ENCODE measurements around the gene PKNOX2. TPM values are rescaled to one million over a fixed set of nuclear protein-coding genes. Genes with fewer than 3 reads are reported as not detected.

The PKNOX2 gene
- total RNA-seq, 4 donors from 2014 or later = 0.40 to 5.9 (median 1.1) TPM; not detected in 1

GRCh38 chr11:125338886-125339811 lies 174.6 kb downstream of the PKNOX2 start:
- Histone ChIP-seq H3K36me3 (no peaks in the 10 kb centered on the region), H3K27me3 (no peaks in the 10 kb centered on the region), H3K4me3 (no peak overlapping the region), H3K4me1 (peaks cover 0 to 8% (median 0%) of the 10 kb centered on the region in 3 donors), H3K27ac (peak overlapping the region in 2 of 4 donors; percentile 26 to 49), H3K9me3 (no peaks in the 10 kb centered on the region)
- DNase-seq = no peak
- TF ChIP-seq, protein P1, sequence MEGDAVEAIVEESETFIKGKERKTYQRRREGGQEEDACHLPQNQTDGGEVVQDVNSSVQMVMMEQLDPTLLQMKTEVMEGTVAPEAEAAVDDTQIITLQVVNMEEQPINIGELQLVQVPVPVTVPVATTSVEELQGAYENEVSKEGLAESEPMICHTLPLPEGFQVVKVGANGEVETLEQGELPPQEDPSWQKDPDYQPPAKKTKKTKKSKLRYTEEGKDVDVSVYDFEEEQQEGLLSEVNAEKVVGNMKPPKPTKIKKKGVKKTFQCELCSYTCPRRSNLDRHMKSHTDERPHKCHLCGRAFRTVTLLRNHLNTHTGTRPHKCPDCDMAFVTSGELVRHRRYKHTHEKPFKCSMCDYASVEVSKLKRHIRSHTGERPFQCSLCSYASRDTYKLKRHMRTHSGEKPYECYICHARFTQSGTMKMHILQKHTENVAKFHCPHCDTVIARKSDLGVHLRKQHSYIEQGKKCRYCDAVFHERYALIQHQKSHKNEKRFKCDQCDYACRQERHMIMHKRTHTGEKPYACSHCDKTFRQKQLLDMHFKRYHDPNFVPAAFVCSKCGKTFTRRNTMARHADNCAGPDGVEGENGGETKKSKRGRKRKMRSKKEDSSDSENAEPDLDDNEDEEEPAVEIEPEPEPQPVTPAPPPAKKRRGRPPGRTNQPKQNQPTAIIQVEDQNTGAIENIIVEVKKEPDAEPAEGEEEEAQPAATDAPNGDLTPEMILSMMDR (IDR thresholded peaks at IDR 0.05) = no peak
- no peak for TF ChIP-seq POLR2A (IDR thresholded peaks at IDR 0.05)
- WGBS, 2 donors = 73 to 80% methylated on average over 12 to 14 of the region's 17 CpGs
- intact Hi-C loops (cut with DNase I) = no loop called here

- WGBS, 2 donors = 83 to 94% methylated on average over 11 to 12 of the region's 13 CpGs
- Histone ChIP-seq H3K4me1 (peaks cover 0 to 22% (median 5%) of the 10 kb centered on the region in 3 donors), H3K36me3 (no peaks in the 10 kb centered on the region), H3K9me3 (no peaks in the 10 kb centered on the region), H3K27ac (no peak overlapping the region), H3K4me3 (no peak overlapping the region), H3K27me3 (peaks cover 0 to 1% (median 0%) of the 10 kb centered on the region in 4 donors)
- no peak for TF ChIP-seq POLR2A (IDR thresholded peaks at IDR 0.05)
- TF ChIP-seq, protein P1 (IDR thresholded peaks at IDR 0.05) = no peak
- intact Hi-C loops (cut with DNase I) = no loop called here
- no peak for DNase-seq
Observed at GRCh38 chr11:125341676-125342075, 177.1 kb downstream of the PKNOX2 start.

GRCh38 chr11:125342281-125342930 lies 177.9 kb downstream of the PKNOX2 start:
- Histone ChIP-seq H3K27me3 (peaks cover 0 to 7% (median 0%) of the 10 kb centered on the region in 4 donors), H3K27ac (no peak overlapping the region), H3K9me3 (no peaks in the 10 kb centered on the region), H3K4me1 (peaks cover 0 to 22% (median 5%) of the 10 kb centered on the region in 3 donors), H3K4me3 (no peak overlapping the region), H3K36me3 (no peaks in the 10 kb centered on the region)
- intact Hi-C loops (cut with DNase I) = no loop called here
- 70 to 90% methylated on average over 8 to 9 of the region's 16 CpGs for WGBS, 2 donors
- DNase-seq = no peak
- TF ChIP-seq, protein P1 (IDR thresholded peaks at IDR 0.05) = no peak
- no peak for TF ChIP-seq POLR2A (IDR thresholded peaks at IDR 0.05)

GRCh38 chr11:125343086-125343717 lies 178.7 kb downstream of the PKNOX2 start:
- TF ChIP-seq POLR2A (IDR thresholded peaks at IDR 0.05) = no peak
- TF ChIP-seq, protein P1 (IDR thresholded peaks at IDR 0.05) = no peak
- H3K36me3 ChIP-seq = no peaks in the 10 kb centered on the region
- H3K4me3 ChIP-seq = no peak overlapping the region
- no peak overlapping the region for H3K27ac ChIP-seq
- 74 to 75% methylated on average over 7 of the region's 7 CpGs for whole genome bisulfite sequencing, 2 donors
- no peaks in the 10 kb centered on the region for H3K9me3 ChIP-seq
- H3K27me3 ChIP-seq = peaks cover 0 to 7% (median 0%) of the 10 kb centered on the region in 4 donors
- intact Hi-C loops (cut with DNase I) = no loop called here
- peaks cover 0 to 16% (median 5%) of the 10 kb centered on the region in 3 donors for H3K4me1 ChIP-seq
- no peak for DNase-seq

All from esophagus squamous epithelium (tissue), 5 donors.